HCT116 (cell line): ENCODE measurements around the gene PTPN1. TPM values are rescaled to one million over a fixed set of nuclear protein-coding genes. Genes with fewer than 3 reads are reported as not detected.

Experiments used
- ATAC-seq: fragments of 200-7000 bp; cut with Tn5 transposase; 2 replicates; pipeline ENCODE4 v1.9.1; 2020; ENCODE audit warnings: mild to moderate bottlenecking, moderate library complexity
- BruUV-seq: library from RNA; stranded (reverse); fragments of 400-500 nt; replicated peaks from 2 replicates; lab custom pipeline; 2021; lab: Mats Ljungman, UMichigan
- CTCF ChIA-PET: fragments of 300-600 bp; sonication (Branson Sonifier 250); formaldehyde crosslinking; loops from one replicate; lab custom pipeline; 2021; ENCODE audit warnings: antibody characterized with exemption; lab: Charles Lee
- POLR2A ChIA-PET: fragments of 300-600, 350-600 bp; sonication (Branson Sonifier 250); formaldehyde crosslinking; loops from one replicate; lab custom pipeline; 2021; ENCODE audit warnings: antibody characterized with exemption; lab: Charles Lee
- RAD21 ChIA-PET, 2 experiments: fragments of 300-600 bp; sonication (Branson Sonifier 250); formaldehyde crosslinking; loops; one replicate each; lab custom pipeline; 2023; ENCODE audit warnings: low total read pairs in 2 of 2; ENCODE audit not compliant: uncharacterized antibody in 2 of 2, unreplicated experiment in 2 of 2, low non-redundant PET in 1 of 2; lab: Charles Lee
- DNase-seq: peaks from one replicate; pipeline ENCODE4 v3.0.0-alpha.2; 2010; ENCODE audit warnings: low read depth, low spot score
- H2AFZ ChIP-seq: fragments of 200-600 bp; shearing (Covaris generic), sonication (generic); 2 replicates; pipeline ENCODE4 v1.6.1; 2017; ENCODE audit warnings: low read depth, mixed run types, mixed read lengths, antibody characterized with exemption, low read length; ENCODE audit not compliant: poor library complexity, severe bottlenecking
- H3K27ac ChIP-seq: 2 replicates; pipeline ENCODE4 v1.5.1; 2012; ENCODE audit warnings: low read depth, low read length
- H3K27me3 ChIP-seq: fragments of 200-600 bp; sonication (generic); 2 replicates; pipeline ENCODE4 v1.6.1; 2016; ENCODE audit warnings: mixed run types, low read length, mixed read lengths; ENCODE audit not compliant: insufficient read depth
- H3K36me3 ChIP-seq, 2 experiments: fragments of 200-500 bp in 1 of 2; fragments of 200-600 bp in 1 of 2; sonication (Bioruptor generic) in 1 of 2; sonication (generic) in 1 of 2; 2 replicates each; pipeline versions ENCODE4 v1.5.1 to v1.6.1; 2014 to 2016; ENCODE audit warnings: low read length in 2 of 2, inconsistent platforms in 1 of 2, mixed read lengths in 1 of 2, mixed run types in 1 of 2; ENCODE audit not compliant: insufficient read depth in 2 of 2, control insufficient read depth in 1 of 2
- H3K4me1 ChIP-seq, 2 experiments: fragments of 200-600 bp in 1 of 2; sonication (generic) in 1 of 2; 2 replicates each; pipeline versions ENCODE4 v1.5.1 to v1.6.1; 2012 to 2017; ENCODE audit warnings: low read length in 2 of 2, inconsistent platforms in 1 of 2, mild to moderate bottlenecking in 1 of 2, mixed read lengths in 1 of 2, mixed run types in 1 of 2, moderate library complexity in 1 of 2; ENCODE audit not compliant: insufficient read depth in 2 of 2, control insufficient read depth in 1 of 2
- H3K4me2 ChIP-seq: fragments of 200-600 bp; sonication (generic); 2 replicates; pipeline ENCODE4 v1.6.1; 2017; ENCODE audit warnings: mixed run types, low read length, mixed read lengths
- H3K4me3 ChIP-seq, 2 experiments: fragments of 200-600 bp in 1 of 2; sonication (generic) in 1 of 2; replicated peaks in 1 of 2; 2 replicates each; pipeline ENCODE4 v1.5.1; 2011 to 2016; ENCODE audit warnings: low read length in 2 of 2, control low read depth in 1 of 2, low read depth in 1 of 2, mild to moderate bottlenecking in 1 of 2, mixed read lengths in 1 of 2, mixed run types in 1 of 2
- H3K79me2 ChIP-seq: fragments of 200-600 bp; sonication (generic); 2 replicates; pipeline ENCODE4 v1.6.1; 2017; ENCODE audit warnings: mild to moderate bottlenecking, mixed run types, low read length, moderate library complexity, mixed read lengths; ENCODE audit not compliant: insufficient read depth
- H3K9ac ChIP-seq: fragments of 200-600 bp; sonication (generic); 2 replicates; pipeline ENCODE4 v1.6.1; 2016; ENCODE audit warnings: low read length, mixed read lengths
- H3K9me2 ChIP-seq: fragments of 200-600 bp; sonication (generic), shearing (Covaris generic); 2 replicates; pipeline ENCODE4 v1.6.1; 2017; ENCODE audit warnings: mixed run types, mild to moderate bottlenecking, moderate library complexity; ENCODE audit not compliant: insufficient read depth
- H3K9me3 ChIP-seq, 2 experiments: fragments of 200-500 bp in 1 of 2; fragments of 200-600 bp in 1 of 2; sonication (Bioruptor generic) in 1 of 2; sonication (generic) in 1 of 2; 2 replicates each; pipeline ENCODE4 v1.6.1; 2014 to 2017; ENCODE audit warnings: low read length in 2 of 2, mixed read lengths in 2 of 2, inconsistent platforms in 1 of 2, low read depth in 1 of 2, mild to moderate bottlenecking in 1 of 2, mixed run types in 1 of 2, moderate library complexity in 1 of 2; ENCODE audit not compliant: control insufficient read depth in 1 of 2, insufficient read depth in 1 of 2
- H4K20me1 ChIP-seq: fragments of 200-600 bp; sonication (generic), shearing (Covaris generic); 2 replicates; pipeline ENCODE4 v1.6.1; 2017; ENCODE audit warnings: mixed run types, mild to moderate bottlenecking, moderate library complexity; ENCODE audit not compliant: insufficient read depth
- ATF3 ChIP-seq: IDR thresholded peaks from 2 replicates; pipeline ENCODE4 v1.6.1; 2012
- CBX3 ChIP-seq: IDR thresholded peaks from 2 replicates; pipeline ENCODE4 v1.6.1; 2012; ENCODE audit warnings: low read depth
- CEBPB ChIP-seq: IDR thresholded peaks from 2 replicates; pipeline ENCODE4 v1.6.1; 2012; ENCODE audit warnings: low read depth
- CTCF ChIP-seq, 3 experiments: fragments of 200-600 bp in 1 of 3; sonication (generic) in 1 of 3; IDR thresholded peaks in 2 of 3; conservative IDR thresholded peaks in 1 of 3; 2 replicates each; pipeline ENCODE4 v1.5.1; 2012 to 2017; ENCODE audit warnings: low read depth in 2 of 3, low read length in 2 of 3, antibody characterized with exemption in 1 of 3, borderline replicate concordance in 1 of 3, control low read depth in 1 of 3, mild to moderate bottlenecking in 1 of 3, mixed read lengths in 1 of 3, mixed run types in 1 of 3, moderate library complexity in 1 of 3; ENCODE audit not compliant: insufficient read depth in 1 of 3
- ELF1 ChIP-seq: IDR thresholded peaks from 2 replicates; pipeline ENCODE4 v1.6.1; 2012; ENCODE audit warnings: low read depth, borderline replicate concordance
- EZH2 ChIP-seq: fragments of 200-600 bp; sonication (generic); IDR thresholded peaks from 2 replicates; pipeline ENCODE4 v1.6.1; 2017; ENCODE audit warnings: antibody characterized with exemption, mixed run types
- EZH2phosphoT487 ChIP-seq: fragments of 200-600 bp; IDR thresholded peaks from 2 replicates; pipeline ENCODE4 v1.6.1; 2018; ENCODE audit warnings: antibody characterized with exemption, borderline replicate concordance
- FOSL1 ChIP-seq: IDR thresholded peaks from 2 replicates; pipeline ENCODE4 v1.6.1; 2012; ENCODE audit warnings: low read depth
- JUND ChIP-seq: IDR thresholded peaks from 2 replicates; pipeline ENCODE4 v1.6.1; 2012
- POLR2A ChIP-seq: IDR thresholded peaks from 2 replicates; pipeline ENCODE4 v1.7.0; 2011; ENCODE audit warnings: borderline replicate concordance; ENCODE audit not compliant: insufficient read depth, insufficient read length; ENCODE audit errors: extremely low read depth
- POLR2AphosphoS5 ChIP-seq: IDR thresholded peaks from 2 replicates; pipeline ENCODE4 v1.6.1; 2011; ENCODE audit warnings: mild to moderate bottlenecking, low read depth, low read length, moderate library complexity
- RAD21 ChIP-seq: IDR thresholded peaks from 2 replicates; pipeline ENCODE4 v1.6.1; 2012; ENCODE audit warnings: low read depth, mild to moderate bottlenecking
- REST ChIP-seq: IDR thresholded peaks from 2 replicates; pipeline ENCODE4 v1.6.1; 2012; ENCODE audit warnings: low read depth
- SIN3A ChIP-seq: IDR thresholded peaks from 2 replicates; pipeline ENCODE4 v1.6.1; 2012; ENCODE audit warnings: low read depth
- TCF7L2 ChIP-seq: IDR thresholded peaks from 2 replicates; pipeline ENCODE4 v1.7.0; 2011; ENCODE audit warnings: borderline replicate concordance, inconsistent platforms; ENCODE audit not compliant: insufficient read depth, insufficient read length; ENCODE audit errors: extremely low read depth
- ZBTB33 ChIP-seq: IDR thresholded peaks from 2 replicates; pipeline ENCODE4 v1.6.1; 2011; ENCODE audit warnings: mild to moderate bottlenecking, low read length, moderate library complexity; ENCODE audit not compliant: insufficient replicate concordance; ENCODE audit errors: extremely low read depth
- ZNF274 ChIP-seq: fragments of 200-500 bp; sonication (Bioruptor generic); IDR thresholded peaks from 2 replicates; pipeline ENCODE4 v1.6.1; 2014; ENCODE audit warnings: mild to moderate bottlenecking, low read depth, low read length, inconsistent platforms
- intact Hi-C: fragments of 100-400 bp; cut with micrococcal nuclease; formaldehyde crosslinking; loops from 2 replicates; pipeline ENCODE4 v1.10.0; 2022
- total RNA-seq: library from RNA; stranded (reverse); gene quantifications from one replicate; pipeline ENCODE4 v1.2.1, GENCODE V29; 2021; ENCODE audit not compliant: unreplicated experiment

PTPN1 gene
- total RNA-seq, 1 experiment from 2014 or later = 47.5 TPM

- Histone ChIP-seq H3K9me2 (no peaks in the 10 kb centered on the region), H3K79me2 (peaks cover 99% of the 10 kb centered on the region), H3K9me3 (no peaks in the 10 kb centered on the region), H3K9ac (no peak overlapping the region), H3K4me3 (no peak overlapping the region), H3K4me2 (no peak overlapping the region), H3K27me3 (no peaks in the 10 kb centered on the region), H3K36me3 (no peaks in the 10 kb centered on the region), H2AFZ (no peak overlapping the region), H4K20me1 (peaks cover 5% of the 10 kb centered on the region; the same call in 1 of the 2 replicates), H3K4me1 (peaks cover 4 to 57% of the 10 kb centered on the region in 2 experiments), H3K27ac (no peak overlapping the region)
- no peak for DNase-seq
- ChIA-PET RAD21 (no interaction called here), POLR2A (interaction anchor here (0.6 kb wide), 1 partner anchor 103 kb away, joined by 3 read pairs; no protein-coding TSS in a partner anchor), CTCF (no interaction called here)
- intact Hi-C loops = no loop called here
- TF ChIP-seq TCF7L2 (no peak), EZH2 (no peak), CTCF (IDR thresholded peaks at IDR 0.05 in 2 of 3, conservative IDR thresholded peaks at IDR 0.05 in 1 of 3; ENCODE audit: borderline replicate concordance in 1 of 3, insufficient read depth in 1 of 3, low read depth in 2 of 3, low read length in 2 of 3) (no peak), RAD21 (no peak), ZNF274 (no peak), FOSL1 (no peak), REST (no peak), JUND (no peak), ZBTB33 (no peak), SIN3A (no peak), ATF3 (no peak), EZH2phosphoT487 (no peak), CBX3 (no peak), ELF1 (no peak), POLR2AphosphoS5 (no peak), POLR2A (no peak), CEBPB (no peak)
- no peak for ATAC-seq
- no TSS peak for BruUV-seq
Observed at GRCh38 chr20:50518270-50518721, 8.1 kb downstream of the PTPN1 start.
